ENCODE data around the gene HNRNPR.
"Not testable (repeated sequence)": the region's sequence is repeated elsewhere in the genome, so short reads cannot be mapped to it uniquely, and the experiment has no call there.

Gene HNRNPR

GRCh38 chr1:23380719-23381118 lies 36.6 kb upstream of the HNRNPR start:
- Histone ChIP-seq H3K27me3 (ENCODE audit: control insufficient read depth, insufficient read depth, low read length) (peaks cover 28% of the 10 kb centered on the region), H3K36me3 (ENCODE audit: control insufficient read depth, insufficient read depth, low read length) (no peaks in the 10 kb centered on the region), H3K4me3 (ENCODE audit: low read length) (no peak overlapping the region), H3K4me1 (ENCODE audit: control insufficient read depth, insufficient read depth, low read length) (no peaks in the 10 kb centered on the region), H3K27ac (ENCODE audit: low read length) (no peak overlapping the region), H3K9me3 (ENCODE audit: control insufficient read depth, insufficient read depth, low read length) (no peaks in the 10 kb centered on the region)
- DNase-seq (ENCODE audit: low read depth, low spot score), result no peak
- WGBS (ENCODE audit: insufficient coverage, insufficient read length), result no CpG with 5 or more reads among the region's 5 CpGs

DNA sequence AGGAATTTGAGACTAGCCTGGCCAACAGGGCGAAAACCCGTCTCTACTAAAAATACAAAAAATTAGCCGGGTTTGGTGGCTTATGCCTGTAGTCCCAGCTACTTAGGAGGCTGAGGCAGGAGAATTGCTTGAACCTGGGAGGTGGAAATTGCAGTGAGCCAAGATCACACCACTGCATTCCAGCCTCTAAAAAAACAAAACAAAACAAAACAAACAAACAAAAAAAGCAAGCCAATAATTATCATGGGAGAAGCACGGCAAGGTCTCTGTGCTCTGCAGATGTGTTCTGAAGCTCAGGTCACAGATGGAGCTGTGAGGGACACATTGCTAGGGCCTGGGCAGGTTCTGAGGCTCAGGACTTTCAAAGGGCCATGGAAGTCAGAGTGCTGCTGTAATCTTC lies 36.2 kb upstream of the HNRNPR start:
- not testable (repeated sequence) for H3K36me3 ChIP-seq (ENCODE audit: control insufficient read depth, insufficient read depth, low read length); DNase-seq (ENCODE audit: low read depth, low spot score); H3K4me1 ChIP-seq (ENCODE audit: control insufficient read depth, insufficient read depth, low read length); H3K9me3 ChIP-seq (ENCODE audit: control insufficient read depth, insufficient read depth, low read length); H3K27ac ChIP-seq (ENCODE audit: low read length); H3K4me3 ChIP-seq (ENCODE audit: low read length)
- H3K27me3 ChIP-seq (ENCODE audit: control insufficient read depth, insufficient read depth, low read length), result peaks cover 28% of the 10 kb centered on the region
- WGBS (ENCODE audit: insufficient coverage, insufficient read length), result no CpG with 5 or more reads among the region's 4 CpGs

GRCh38 chr1:23376890-23377811 lies 33.1 kb upstream of the HNRNPR start:
- Histone ChIP-seq H3K9me3 (ENCODE audit: control insufficient read depth, insufficient read depth, low read length) (no peaks in the 10 kb centered on the region), H3K27me3 (ENCODE audit: control insufficient read depth, insufficient read depth, low read length) (peaks cover 38% of the 10 kb centered on the region), H3K27ac (ENCODE audit: low read length) (no peak overlapping the region), H3K4me3 (ENCODE audit: low read length) (no peak overlapping the region), H3K4me1 (ENCODE audit: control insufficient read depth, insufficient read depth, low read length) (0 out of 2 replicates have a peak, but pooled peaks cover under 1% of the 10 kb centered on the region), H3K36me3 (ENCODE audit: control insufficient read depth, insufficient read depth, low read length) (no peaks in the 10 kb centered on the region)
- DNase-seq (ENCODE audit: low read depth, low spot score), result no peak
- WGBS (ENCODE audit: insufficient coverage, insufficient read length), result no CpG with 5 or more reads among the region's 19 CpGs

- not testable (repeated sequence) for H3K36me3 ChIP-seq (ENCODE audit: control insufficient read depth, insufficient read depth, low read length); H3K9me3 ChIP-seq (ENCODE audit: control insufficient read depth, insufficient read depth, low read length); H3K27ac ChIP-seq (ENCODE audit: low read length); H3K4me3 ChIP-seq (ENCODE audit: low read length); DNase-seq (ENCODE audit: low read depth, low spot score); H3K4me1 ChIP-seq (ENCODE audit: control insufficient read depth, insufficient read depth, low read length)
- no CpG with 5 or more reads among the region's 12 CpGs for WGBS (ENCODE audit: insufficient coverage, insufficient read length)
- H3K27me3 ChIP-seq (ENCODE audit: control insufficient read depth, insufficient read depth, low read length), result peaks cover 53% of the 10 kb centered on the region
Observed at GRCh38 chr1:23374079-23374735, 30.1 kb upstream of the HNRNPR start.

DNA sequence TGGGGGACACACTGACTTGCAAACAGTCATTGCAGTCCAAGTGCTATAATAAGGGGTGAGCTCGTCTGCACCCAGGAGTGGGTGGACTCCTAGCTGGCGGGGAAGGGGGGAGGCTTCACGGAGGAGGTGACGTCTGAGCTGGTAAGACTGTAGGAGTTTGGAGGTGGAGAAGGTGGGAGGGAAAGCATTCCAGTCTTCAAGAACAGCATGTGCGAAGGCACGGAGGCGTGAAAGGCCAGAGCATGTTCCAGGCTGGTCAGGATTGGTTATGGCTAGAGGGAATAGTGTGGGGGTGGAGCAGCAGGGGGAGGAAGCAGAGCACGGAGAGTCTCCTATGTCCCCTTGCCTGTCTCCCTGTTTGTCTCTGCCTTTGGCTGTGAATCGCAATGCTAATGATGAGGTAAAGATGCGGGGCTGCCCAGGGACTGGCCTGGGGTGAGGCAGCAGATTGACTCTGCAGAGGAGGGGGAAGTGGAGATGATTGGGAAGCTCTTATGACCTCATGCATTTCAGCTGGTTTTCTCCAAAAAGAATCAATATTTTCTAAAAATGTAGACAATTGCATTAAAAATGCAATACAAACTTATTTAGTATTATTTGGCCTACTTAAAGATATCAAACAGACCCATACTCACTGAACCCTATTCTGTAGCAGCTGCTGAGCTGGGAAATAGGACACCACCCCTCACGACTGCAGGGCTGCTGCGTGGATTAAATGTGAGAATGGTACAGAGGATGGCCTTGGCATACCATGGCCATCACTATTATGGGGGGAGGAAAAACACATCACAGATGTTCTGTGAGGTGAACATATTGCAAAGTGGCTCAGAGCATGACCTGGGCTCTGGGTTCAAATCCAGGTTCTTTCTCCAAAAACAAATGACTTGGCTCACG lies 28.1 kb upstream of the HNRNPR start:
- WGBS (ENCODE audit: insufficient coverage, insufficient read length), result no CpG with 5 or more reads among the region's 13 CpGs
- no peak overlapping the region for H3K4me3 ChIP-seq (ENCODE audit: low read length)
- no peak overlapping the region for H3K27ac ChIP-seq (ENCODE audit: low read length)
- no peaks in the 10 kb centered on the region for H3K36me3 ChIP-seq (ENCODE audit: control insufficient read depth, insufficient read depth, low read length)
- peaks cover 7% of the 10 kb centered on the region; the same call in 1 of the 2 replicates for H3K4me1 ChIP-seq (ENCODE audit: control insufficient read depth, insufficient read depth, low read length)
- DNase-seq (ENCODE audit: low read depth, low spot score), result no peak
- H3K9me3 ChIP-seq (ENCODE audit: control insufficient read depth, insufficient read depth, low read length), result no peaks in the 10 kb centered on the region
- peaks cover 54% of the 10 kb centered on the region for H3K27me3 ChIP-seq (ENCODE audit: control insufficient read depth, insufficient read depth, low read length)

DNA sequence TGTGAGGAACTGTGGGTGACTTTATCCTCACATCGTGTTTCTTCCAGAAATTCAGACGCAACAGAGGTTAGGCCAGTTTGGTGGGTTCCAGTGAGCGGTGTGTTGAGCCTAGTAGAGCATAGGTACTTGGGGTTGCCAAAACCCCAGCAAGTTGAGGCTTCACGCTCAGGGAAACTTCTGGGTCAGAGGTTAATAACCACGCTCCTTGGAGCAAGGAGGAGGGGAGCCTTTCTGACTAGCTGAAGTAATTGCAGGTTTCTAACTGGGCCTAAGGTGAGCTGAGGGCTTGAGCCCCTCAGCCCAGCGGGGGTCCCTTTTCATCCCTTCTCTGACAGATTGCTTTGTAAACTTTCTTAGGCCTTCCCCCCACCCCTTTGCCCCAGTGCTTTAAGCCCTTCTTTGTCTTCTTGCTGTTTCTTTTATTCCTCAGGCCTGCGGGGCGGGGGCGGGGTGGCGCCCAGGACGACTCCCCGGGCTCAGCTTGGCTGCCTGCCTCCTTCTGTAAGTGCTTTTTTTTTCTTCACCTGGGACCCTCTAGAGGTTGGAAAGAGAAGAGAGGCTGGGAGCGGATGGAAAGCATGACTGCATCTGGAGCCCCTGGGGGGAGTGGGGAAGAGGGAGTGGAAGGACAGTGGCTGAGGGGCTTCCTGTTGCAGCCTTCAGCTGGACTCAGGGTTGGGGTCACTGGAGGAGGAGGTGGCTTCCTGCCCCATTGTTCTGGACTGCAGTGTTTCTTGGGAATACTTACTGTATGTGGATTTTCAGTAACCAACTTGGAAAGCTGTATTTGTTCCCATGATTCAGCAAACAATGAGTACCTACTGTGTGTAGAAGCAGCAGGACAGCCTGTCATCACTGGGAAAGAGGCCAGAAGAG lies 26.9 kb upstream of the HNRNPR start:
- H3K9me3 ChIP-seq (ENCODE audit: control insufficient read depth, insufficient read depth, low read length), result no peaks in the 10 kb centered on the region
- H3K27me3 ChIP-seq (ENCODE audit: control insufficient read depth, insufficient read depth, low read length), result peaks cover 61% of the 10 kb centered on the region
- no peak overlapping the region for H3K4me3 ChIP-seq (ENCODE audit: low read length)
- no peaks in the 10 kb centered on the region for H3K36me3 ChIP-seq (ENCODE audit: control insufficient read depth, insufficient read depth, low read length)
- H3K27ac ChIP-seq (ENCODE audit: low read length), result no peak overlapping the region
- peaks cover 7% of the 10 kb centered on the region; the same call in 1 of the 2 replicates for H3K4me1 ChIP-seq (ENCODE audit: control insufficient read depth, insufficient read depth, low read length)
- no CpG with 5 or more reads among the region's 13 CpGs for WGBS (ENCODE audit: insufficient coverage, insufficient read length)
- no peak for DNase-seq (ENCODE audit: low read depth, low spot score)

DNA sequence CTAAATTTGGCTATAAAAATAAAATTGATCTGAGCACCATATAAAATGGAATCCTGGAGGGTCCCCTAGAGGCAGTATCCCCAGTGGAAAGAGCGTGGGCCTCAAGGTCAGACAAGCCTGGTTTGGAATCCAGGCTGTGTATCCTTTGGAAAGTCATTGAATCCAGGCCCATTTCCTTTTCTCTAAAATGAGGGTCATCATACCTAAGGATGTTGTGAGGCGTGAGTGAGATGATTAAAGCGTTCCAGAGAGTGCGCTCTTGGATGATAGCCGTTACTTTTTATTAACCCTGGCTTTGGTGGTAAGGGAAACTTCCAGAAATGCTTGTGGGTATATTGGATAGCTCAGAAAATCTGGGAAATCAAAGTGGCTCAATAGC lies 26.2 kb upstream of the HNRNPR start:
- Histone ChIP-seq H3K36me3 (ENCODE audit: control insufficient read depth, insufficient read depth, low read length) (no peaks in the 10 kb centered on the region), H3K4me1 (ENCODE audit: control insufficient read depth, insufficient read depth, low read length) (peaks cover 7% of the 10 kb centered on the region; the same call in 1 of the 2 replicates), H3K4me3 (ENCODE audit: low read length) (no peak overlapping the region), H3K27ac (ENCODE audit: low read length) (no peak overlapping the region), H3K9me3 (ENCODE audit: control insufficient read depth, insufficient read depth, low read length) (no peaks in the 10 kb centered on the region), H3K27me3 (ENCODE audit: control insufficient read depth, insufficient read depth, low read length) (peaks cover 58% of the 10 kb centered on the region)
- WGBS (ENCODE audit: insufficient coverage, insufficient read length), result no CpG with 5 or more reads among the region's 5 CpGs
- no peak for DNase-seq (ENCODE audit: low read depth, low spot score)

GRCh38 chr1:23369335-23370013 lies 25.4 kb upstream of the HNRNPR start, which contains the start of gene ZNF436:
Gene ZNF436 (minus strand): TSS chr1:23369836. CDS start chr1:23368005, 1,831 bp downstream.
- no peak for DNase-seq (ENCODE audit: low read depth, low spot score)

More at GRCh38 chr1:23369335-23370013, 25.4 kb upstream of the HNRNPR start, which contains the start of gene ZNF436:
- Histone ChIP-seq H3K27ac (ENCODE audit: low read length) (no peak within 1 kb of the TSS), H3K9me3 (ENCODE audit: control insufficient read depth, insufficient read depth, low read length) (no peaks in the 10 kb centered on the region), H3K4me1 (ENCODE audit: control insufficient read depth, insufficient read depth, low read length) (peaks cover 7% of the 10 kb centered on the region; the same call in 1 of the 2 replicates), H3K27me3 (ENCODE audit: control insufficient read depth, insufficient read depth, low read length) (peaks cover 55% of the 10 kb centered on the region), H3K4me3 (ENCODE audit: low read length) (peak within 1 kb of the TSS; percentile 65; the same call in 1 of the 2 replicates), H3K36me3 (ENCODE audit: control insufficient read depth, insufficient read depth, low read length) (no peaks in the 10 kb centered on the region)
- no CpG with 5 or more reads among the region's 29 CpGs for WGBS (ENCODE audit: insufficient coverage, insufficient read length)

Measured in iPS DF 6.9 (cell line).